ENCODE results near the gene EXD3.
"Not testable (repeated sequence)": the region's sequence is repeated elsewhere in the genome, so short reads cannot be mapped to it uniquely, and the experiment has no call there.

Gene EXD3

GRCh38 chr9:137262173-137262908 is 160.6 kb downstream of the EXD3 start:
- DNase-seq (ENCODE audit: low read depth); H3K4me3 ChIP-seq (ENCODE audit: low read length): not testable (repeated sequence)
- peak; percentile 49 for TF ChIP-seq CTCF (conservative IDR thresholded peaks at IDR 0.05; ENCODE audit: low read depth, low read length)
